A673 (cell line): ENCODE measurements around the gene KCNAB2. TPM values are rescaled to one million over a fixed set of nuclear protein-coding genes. Genes with fewer than 3 reads are reported as not detected.

ENCODE experiments used
- BruUV-seq: library from RNA; stranded (reverse); fragments of 400-500 nt; replicated peaks from 2 replicates; lab custom pipeline; 2021; lab: Mats Ljungman, UMichigan
- CTCF ChIA-PET: fragments of 300-600 bp; sonication (Branson Sonifier 250); formaldehyde crosslinking; loops from one replicate; lab custom pipeline; 2022; ENCODE audit warnings: antibody characterized with exemption; lab: Charles Lee
- POLR2A ChIA-PET: fragments of 300-600 bp; sonication (Branson Sonifier 250); formaldehyde crosslinking; loops from one replicate; lab custom pipeline; 2022; ENCODE audit warnings: antibody characterized with exemption; ENCODE audit not compliant: low non-redundant PET; lab: Charles Lee
- DNase-seq: peaks from one replicate; pipeline ENCODE4 v3.0.0-alpha.2; 2015; ENCODE audit warnings: low spot score
- H3K27ac ChIP-seq: fragments of 200-600 bp; sonication (generic); 2 replicates; pipeline ENCODE4 v1.5.1; 2016; ENCODE audit warnings: mixed run types, low read depth, mild to moderate bottlenecking, mixed read lengths, antibody characterized with exemption, low read length; ENCODE audit not compliant: poor library complexity, severe bottlenecking
- H3K27me3 ChIP-seq: fragments of 200-600 bp; sonication (generic); replicated peaks from 2 replicates; pipeline ENCODE4 v1.6.1; 2017; ENCODE audit warnings: mixed run types, low read depth, mild to moderate bottlenecking, mixed read lengths, antibody characterized with exemption, low read length; ENCODE audit not compliant: insufficient read depth, poor library complexity
- H3K36me3 ChIP-seq: fragments of 200-600 bp; sonication (generic); 2 replicates; pipeline ENCODE4 v1.6.1; 2016; ENCODE audit warnings: mixed run types, mild to moderate bottlenecking, mixed read lengths, antibody characterized with exemption, low read length; ENCODE audit not compliant: insufficient read depth, poor library complexity, severe bottlenecking
- H3K4me1 ChIP-seq: fragments of 200-600 bp; sonication (generic); 2 replicates; pipeline ENCODE4 v1.6.1; 2017; ENCODE audit warnings: mixed run types, mild to moderate bottlenecking, mixed read lengths, antibody characterized with exemption, low read length; ENCODE audit not compliant: insufficient read depth, poor library complexity, severe bottlenecking
- H3K4me3 ChIP-seq: fragments of 200-600 bp; sonication (generic); 2 replicates; pipeline ENCODE4 v1.5.1; 2016; ENCODE audit warnings: low read depth, mixed run types, mild to moderate bottlenecking, mixed read lengths, low read length; ENCODE audit not compliant: poor library complexity, severe bottlenecking
- H3K9me3 ChIP-seq: fragments of 200-600 bp; sonication (generic); 2 replicates; pipeline ENCODE4 v1.6.1; 2016; ENCODE audit warnings: mixed run types, low read depth, mild to moderate bottlenecking, mixed read lengths, antibody characterized with exemption, low read length; ENCODE audit not compliant: poor library complexity, severe bottlenecking
- EZH2 ChIP-seq: fragments of 200-600 bp; sonication (generic); IDR thresholded peaks from 2 replicates; pipeline ENCODE4 v1.6.1; 2017; ENCODE audit warnings: borderline replicate concordance, low read depth, mild to moderate bottlenecking, mixed read lengths, antibody characterized with exemption, low read length; ENCODE audit not compliant: poor library complexity, severe bottlenecking
- intact Hi-C: fragments of 100-400 bp; cut with micrococcal nuclease; formaldehyde crosslinking; loops from one replicate; pipeline ENCODE4 v1.10.0; 2022; ENCODE audit not compliant: unreplicated experiment
- total RNA-seq: library from RNA; stranded (reverse); gene quantifications from 2 replicates; pipeline ENCODE4 v1.2.3, GENCODE V29; 2021
- TF ChIP-seq, protein P1 (sequence below): fragments of 300-800, 200-600 bp; sonication (generic); conservative IDR thresholded peaks from 2 replicates; pipeline ENCODE4 v1.5.1; 2017; ENCODE audit warnings: low read depth, mild to moderate bottlenecking, antibody characterized with exemption, low read length, moderate library complexity, mixed read lengths

The KCNAB2 gene
- total RNA-seq, 1 experiment from 2014 or later: 6.4 TPM

DNA sequence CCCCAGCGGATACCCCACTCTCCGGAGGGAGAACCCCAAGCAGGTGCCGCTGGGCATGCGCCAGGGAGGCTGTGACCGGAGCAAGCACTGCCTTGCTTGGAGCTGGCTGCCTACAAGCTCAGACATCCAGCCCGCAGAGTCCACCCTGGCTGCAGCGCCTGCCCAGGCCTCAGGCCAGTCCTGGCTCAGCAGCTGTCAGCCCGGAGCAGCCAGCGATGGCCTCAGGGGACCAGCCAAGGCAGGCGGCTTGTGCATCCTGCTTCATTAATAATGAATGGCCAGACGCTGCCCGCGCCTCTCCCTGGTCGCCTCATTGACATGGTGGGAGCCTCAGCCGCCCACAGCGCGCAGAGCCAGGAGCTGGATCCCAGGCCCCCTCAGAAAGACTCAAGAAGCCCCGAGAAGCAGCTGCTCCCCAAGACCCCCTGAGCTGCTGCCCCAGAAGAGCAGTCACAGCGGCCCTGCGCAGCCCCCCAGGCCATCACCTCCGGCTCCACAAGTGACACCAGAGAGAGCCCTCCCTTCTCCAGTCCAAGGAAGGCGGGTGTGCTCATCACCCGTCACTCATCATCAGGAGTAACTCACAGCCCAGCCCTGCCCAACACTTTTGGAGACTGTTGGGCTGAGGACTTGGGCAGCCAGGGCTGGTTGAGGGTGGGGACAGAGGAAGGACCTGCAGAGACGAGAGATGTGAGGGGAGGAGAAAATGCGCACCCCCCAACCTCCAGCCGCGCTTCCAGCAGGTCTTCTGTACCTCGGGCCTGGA is 19.6 kb downstream of the KCNAB2 start:
- peaks cover 3% of the 10 kb centered on the region for H3K27me3 ChIP-seq
- H3K9me3 ChIP-seq: no peaks in the 10 kb centered on the region
- no peak overlapping the region for H3K27ac ChIP-seq
- BruUV-seq: no TSS peak
- intact Hi-C loops: no loop called here
- no peak overlapping the region for H3K4me3 ChIP-seq
- no peaks in the 10 kb centered on the region for H3K4me1 ChIP-seq
- CTCF ChIA-PET: no interaction called here
- POLR2A ChIA-PET: no interaction called here
- no peaks in the 10 kb centered on the region for H3K36me3 ChIP-seq
- TF ChIP-seq EZH2: no peak
- TF ChIP-seq, protein P1, sequence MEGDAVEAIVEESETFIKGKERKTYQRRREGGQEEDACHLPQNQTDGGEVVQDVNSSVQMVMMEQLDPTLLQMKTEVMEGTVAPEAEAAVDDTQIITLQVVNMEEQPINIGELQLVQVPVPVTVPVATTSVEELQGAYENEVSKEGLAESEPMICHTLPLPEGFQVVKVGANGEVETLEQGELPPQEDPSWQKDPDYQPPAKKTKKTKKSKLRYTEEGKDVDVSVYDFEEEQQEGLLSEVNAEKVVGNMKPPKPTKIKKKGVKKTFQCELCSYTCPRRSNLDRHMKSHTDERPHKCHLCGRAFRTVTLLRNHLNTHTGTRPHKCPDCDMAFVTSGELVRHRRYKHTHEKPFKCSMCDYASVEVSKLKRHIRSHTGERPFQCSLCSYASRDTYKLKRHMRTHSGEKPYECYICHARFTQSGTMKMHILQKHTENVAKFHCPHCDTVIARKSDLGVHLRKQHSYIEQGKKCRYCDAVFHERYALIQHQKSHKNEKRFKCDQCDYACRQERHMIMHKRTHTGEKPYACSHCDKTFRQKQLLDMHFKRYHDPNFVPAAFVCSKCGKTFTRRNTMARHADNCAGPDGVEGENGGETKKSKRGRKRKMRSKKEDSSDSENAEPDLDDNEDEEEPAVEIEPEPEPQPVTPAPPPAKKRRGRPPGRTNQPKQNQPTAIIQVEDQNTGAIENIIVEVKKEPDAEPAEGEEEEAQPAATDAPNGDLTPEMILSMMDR: no peak
- no peak for DNase-seq

DNA sequence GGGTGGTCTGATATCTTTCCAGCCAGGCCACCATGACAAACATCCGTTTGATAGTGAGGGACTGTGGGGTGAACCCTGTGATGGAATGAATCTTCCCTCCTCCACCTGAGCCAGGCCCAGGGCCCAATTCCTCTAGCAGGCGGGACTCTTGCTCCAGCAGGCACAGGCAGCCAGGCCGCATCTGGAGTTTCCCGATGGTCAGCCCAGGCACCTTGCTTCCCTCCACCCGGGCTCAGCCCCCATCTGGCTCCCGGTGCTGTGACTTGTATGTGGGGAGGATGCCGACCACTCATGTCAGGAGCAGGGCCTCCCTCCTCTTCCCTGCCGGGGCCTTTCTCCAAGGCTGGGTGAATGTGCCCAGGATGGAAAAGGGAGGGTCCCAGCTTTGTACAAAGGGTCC is 21.0 kb downstream of the KCNAB2 start:
- peaks cover 3% of the 10 kb centered on the region for H3K27me3 ChIP-seq
- intact Hi-C loops: no loop called here
- H3K9me3 ChIP-seq: no peaks in the 10 kb centered on the region
- TF ChIP-seq, protein P1: no peak
- no peak for TF ChIP-seq EZH2
- ChIA-PET POLR2A (no interaction called here), CTCF (no interaction called here)
- H3K4me3 ChIP-seq: no peak overlapping the region
- no peaks in the 10 kb centered on the region for H3K36me3 ChIP-seq
- no peak overlapping the region for H3K27ac ChIP-seq
- H3K4me1 ChIP-seq: no peaks in the 10 kb centered on the region
- no peak for DNase-seq
- no TSS peak for BruUV-seq

DNA sequence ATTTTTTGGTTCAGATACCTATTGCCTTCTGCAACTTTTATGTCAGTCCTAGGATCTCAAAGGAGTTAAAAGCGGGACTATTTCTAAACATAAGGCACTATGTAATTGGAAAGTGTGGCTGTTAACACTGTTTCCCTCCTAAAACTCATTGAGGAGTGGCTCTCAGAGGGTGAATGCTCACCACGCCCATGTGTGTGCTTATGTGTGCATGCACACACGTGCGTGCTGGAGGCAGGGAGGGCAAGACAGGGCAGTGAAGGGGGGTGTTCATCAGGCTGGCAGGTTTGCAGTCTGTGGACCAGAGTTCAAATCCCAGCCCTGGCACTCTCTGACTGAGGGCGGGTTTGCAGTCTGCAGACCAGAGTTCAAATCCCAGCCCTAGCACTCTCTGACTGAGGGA is 22.4 kb downstream of the KCNAB2 start:
- Histone ChIP-seq H3K36me3 (no peaks in the 10 kb centered on the region), H3K4me1 (no peaks in the 10 kb centered on the region)
- BruUV-seq: no TSS peak

More for the DNA sequence above, 22.4 kb downstream of the KCNAB2 start:
- CTCF ChIA-PET: interaction anchor here (0.9 kb wide), 1 partner anchor 15 kb away, joined by 3 read pairs; no protein-coding TSS in a partner anchor
- Histone ChIP-seq H3K9me3 (no peaks in the 10 kb centered on the region), H3K27me3 (peaks cover 3% of the 10 kb centered on the region), H3K27ac (no peak overlapping the region), H3K4me3 (no peak overlapping the region)
- intact Hi-C loops: no loop called here
- POLR2A ChIA-PET: no interaction called here
- TF ChIP-seq, protein P1: no peak
- no peak for TF ChIP-seq EZH2
- no peak for DNase-seq
